GM18873 (cell line): ENCODE data around the gene LRIG1.

Experiments
- ATAC-seq: cut with Tn5 transposase; IDR thresholded peaks from one replicate; pipeline ENCODE4 v1.9.1; 2021; ENCODE audit warnings: mild to moderate bottlenecking, moderate library complexity, moderate number of reproducible peaks; ENCODE audit not compliant: unreplicated experiment, low FRiP score

Gene LRIG1

DNA sequence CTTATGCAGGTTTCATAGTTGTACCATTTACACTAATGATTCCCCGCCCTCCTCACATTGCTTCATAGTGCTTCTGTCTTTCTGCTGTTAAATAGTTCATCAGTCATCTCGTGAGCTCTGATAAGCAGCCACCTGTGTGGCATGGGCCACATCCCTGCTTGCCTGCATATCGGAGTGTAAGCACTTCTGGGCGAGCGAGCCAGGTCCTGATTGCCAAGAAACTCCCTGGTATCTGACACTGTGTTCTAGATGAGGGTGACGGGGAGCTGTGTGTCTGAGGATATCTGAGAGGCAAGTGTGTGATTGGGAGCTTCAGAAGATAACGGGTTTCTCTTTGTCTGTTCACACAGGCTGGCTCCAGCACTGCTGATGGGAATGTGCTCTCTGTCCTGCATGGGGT, 130.6 kb downstream of the LRIG1 start:
- ATAC-seq: no peak

DNA sequence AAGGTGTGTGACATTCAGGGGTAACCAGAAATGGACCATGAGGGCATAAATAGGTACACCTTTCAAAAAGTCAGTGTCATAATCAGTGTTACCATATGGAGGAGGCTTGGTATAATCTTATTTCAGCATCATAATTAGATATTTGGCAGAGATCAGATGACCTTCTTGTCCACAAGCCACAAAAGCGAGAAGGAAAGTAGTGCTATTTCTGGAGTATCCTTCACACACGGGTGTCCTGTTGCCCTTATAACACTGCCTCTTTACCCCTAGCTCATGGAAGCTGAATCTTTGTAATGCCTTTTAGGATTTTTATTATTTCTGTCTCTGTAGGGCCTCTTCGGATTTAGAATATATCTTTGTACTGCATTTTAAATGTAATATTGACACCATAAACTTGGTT, 132.8 kb downstream of the LRIG1 start:
- ATAC-seq: no peak

DNA sequence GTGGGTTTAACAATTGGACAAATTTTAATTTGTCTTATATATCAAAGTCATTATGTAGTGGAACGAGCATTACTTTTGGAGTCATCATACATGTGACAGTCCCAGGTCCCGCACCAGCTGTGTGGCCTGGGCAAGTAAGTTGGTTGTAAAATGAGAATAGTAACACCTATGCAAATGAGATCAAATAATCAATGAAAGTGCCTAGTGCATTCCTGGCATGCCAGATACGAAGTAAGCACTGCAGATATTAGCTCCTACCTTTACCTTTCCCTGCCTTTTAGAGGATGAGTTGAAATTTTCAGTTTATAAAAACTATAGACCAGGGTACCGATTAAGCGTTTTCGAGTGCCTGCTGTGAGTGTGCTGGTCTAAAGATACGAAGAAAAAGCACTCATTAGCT, 134.1 kb downstream of the LRIG1 start:
- no peak for ATAC-seq

DNA sequence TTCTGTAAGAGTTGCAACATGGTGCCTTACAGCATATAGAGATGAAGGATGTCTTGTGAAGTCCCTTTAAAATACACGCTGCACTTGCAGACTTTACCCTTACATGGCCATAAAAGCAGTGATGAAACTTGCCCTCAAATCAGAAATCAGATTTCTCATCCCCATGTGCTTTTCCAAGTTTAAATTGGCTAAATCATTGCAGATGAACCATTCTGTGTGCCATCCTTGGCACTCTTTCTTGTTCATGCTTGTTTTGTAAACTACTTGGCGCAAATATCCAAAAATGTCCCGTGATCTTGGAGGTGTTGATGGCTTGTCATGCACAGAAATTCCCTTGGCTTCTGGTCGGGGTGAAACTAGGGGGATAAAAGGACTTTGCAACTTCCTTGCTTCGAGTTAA, 135.7 kb downstream of the LRIG1 start:
- ATAC-seq: no peak

DNA sequence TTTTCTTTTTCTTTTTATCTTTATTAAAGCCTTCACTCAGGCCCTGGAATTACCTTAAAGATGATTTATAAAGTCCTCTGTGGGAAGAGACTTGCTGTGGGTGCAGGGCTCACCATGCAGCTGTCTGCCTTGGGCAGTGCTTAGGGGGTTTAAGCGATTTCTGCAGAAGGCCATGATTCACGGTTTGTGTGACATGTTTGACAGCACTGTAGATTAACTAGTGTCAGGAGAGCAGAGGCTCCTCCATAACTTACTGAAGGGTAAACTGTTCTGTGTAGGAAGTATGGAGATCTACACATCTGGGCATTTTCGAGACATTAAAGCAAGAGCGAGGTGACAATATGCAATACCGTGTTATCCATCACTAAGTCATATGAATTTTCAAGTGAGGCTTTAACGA, 137.7 kb downstream of the LRIG1 start:
- no peak for ATAC-seq

DNA sequence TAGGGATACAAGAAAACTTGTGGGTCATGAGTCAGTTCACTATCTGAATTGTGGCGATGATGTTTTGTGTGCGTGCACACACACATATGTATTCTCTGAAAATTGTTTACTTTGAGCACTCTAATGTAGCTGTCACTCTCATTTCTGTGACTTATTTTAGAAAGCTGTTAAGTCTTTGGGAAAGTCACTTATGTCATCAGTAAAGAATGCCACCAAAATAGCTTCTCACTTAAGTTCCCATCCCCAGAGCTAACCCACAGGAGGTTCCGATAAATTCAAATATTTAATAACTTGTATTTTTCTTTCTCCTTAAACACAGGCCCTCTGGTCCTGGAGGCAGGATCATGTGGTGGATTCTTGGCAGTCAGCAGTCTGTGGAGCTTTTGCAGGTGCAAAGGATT, 138.3 kb downstream of the LRIG1 start:
- no peak for ATAC-seq

DNA sequence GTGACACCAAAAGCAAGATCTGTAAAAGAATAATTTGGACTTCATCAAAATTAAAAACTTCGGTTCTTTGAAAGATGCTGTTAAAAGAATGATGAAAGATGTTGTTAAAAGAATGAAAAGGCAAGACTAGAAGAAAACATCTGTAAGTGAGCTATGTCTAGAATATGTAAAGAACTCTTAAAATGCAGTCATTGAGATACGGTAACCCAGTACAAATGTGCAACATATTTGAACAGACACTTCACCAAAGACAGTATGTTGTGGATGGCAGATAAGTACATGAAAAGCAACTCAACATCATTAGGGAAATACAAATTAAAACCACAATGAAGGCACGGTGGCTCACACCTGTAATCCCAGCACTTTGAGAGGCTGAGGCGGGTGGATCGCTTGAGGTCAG, 139.5 kb downstream of the LRIG1 start:
- no peak for ATAC-seq

DNA sequence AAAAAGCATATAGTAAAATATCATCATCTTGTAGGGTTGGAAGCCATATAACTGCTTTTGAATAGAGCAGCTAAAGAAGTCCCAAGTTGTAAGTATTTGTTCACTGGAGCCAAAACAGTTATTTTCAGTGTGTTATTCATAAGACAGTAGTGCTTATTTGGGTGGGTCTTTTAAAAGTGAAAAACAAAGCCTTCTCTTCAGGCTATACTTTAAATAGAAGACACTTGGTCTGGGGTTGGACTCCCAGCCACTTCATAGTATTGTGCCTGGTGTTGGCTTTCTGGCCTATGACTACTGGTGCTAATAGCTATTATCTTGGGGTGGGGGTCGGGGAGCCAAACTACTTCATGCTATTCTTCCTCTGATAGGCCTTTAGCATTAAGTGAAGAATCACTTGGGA, 144.8 kb downstream of the LRIG1 start:
- no peak for ATAC-seq

DNA sequence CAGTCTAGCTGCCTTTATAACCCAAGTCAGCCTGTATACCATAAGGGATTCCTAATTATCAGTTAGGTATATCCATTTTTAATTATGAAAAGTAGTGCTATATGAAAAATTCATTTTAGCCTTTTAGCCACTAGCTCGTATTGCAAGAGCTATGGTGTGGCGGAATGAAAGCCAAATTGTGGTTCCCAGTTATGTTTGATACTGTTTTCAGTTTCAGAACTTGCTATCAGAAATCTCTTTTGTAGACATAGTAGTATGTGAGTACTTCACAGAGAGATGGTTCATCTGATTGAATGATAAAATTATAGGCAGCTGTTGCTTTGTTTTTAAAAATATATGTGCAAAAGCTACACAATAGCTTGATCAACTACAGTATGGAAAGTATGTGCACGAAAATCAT, 145.4 kb downstream of the LRIG1 start:
- ATAC-seq: no peak

DNA sequence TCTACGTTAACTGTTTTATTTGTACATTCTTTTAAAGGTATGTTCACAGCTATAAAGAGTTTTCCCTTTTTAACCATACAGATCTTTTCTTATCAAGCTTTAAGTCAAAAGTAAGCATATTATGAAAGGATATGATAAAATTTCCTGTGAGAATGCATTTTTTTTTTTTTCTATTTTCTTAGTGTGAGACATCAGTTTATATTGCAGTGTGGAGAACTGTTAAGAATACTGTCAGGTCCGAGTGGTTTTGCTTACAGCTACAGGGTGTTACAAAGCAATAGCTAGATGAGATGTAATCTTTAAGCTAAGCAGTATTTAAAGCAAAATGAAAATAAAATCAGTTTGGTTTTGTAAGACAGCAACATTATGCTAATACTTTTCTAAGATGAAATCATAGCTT, 146.8 kb downstream of the LRIG1 start:
- ATAC-seq: no peak

DNA sequence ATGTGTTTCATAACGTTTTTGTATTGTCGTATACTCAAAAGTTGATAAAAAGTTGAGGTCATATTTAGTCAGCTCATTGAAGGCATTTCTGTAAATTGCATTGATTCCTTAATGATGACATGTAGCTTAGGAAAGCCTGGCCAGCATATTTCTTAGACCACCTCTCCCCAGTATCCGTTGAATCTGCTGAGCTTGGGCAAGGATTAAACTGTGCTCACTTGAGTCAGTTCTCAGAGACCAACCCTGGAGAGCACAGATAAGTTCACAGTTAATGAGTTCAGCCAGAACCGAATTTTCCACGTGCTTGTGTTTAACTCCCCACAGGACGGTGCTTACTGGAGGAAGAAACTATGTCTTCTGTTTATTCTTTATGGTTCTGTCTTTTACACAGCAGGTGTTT, 147.3 kb downstream of the LRIG1 start:
- ATAC-seq: no peak

DNA sequence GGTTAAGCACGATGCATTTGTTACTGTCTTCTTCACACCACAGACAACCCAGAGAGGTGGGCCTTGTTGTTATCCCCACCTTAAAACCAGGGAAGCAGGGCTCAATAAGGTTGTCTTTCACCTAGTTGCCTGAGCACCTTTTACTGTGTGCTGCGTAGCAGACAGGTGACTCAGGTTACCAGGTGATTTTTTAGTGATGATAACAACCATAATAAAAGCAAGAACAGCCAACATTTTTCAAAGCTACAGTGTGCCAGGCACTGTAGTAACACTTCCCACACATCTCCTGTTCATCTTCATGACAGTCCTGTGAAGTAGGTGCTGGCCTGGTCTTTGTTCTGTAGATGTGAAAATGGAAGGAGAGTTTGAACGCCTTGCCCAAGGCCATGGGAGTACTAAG, 147.8 kb downstream of the LRIG1 start:
- ATAC-seq: no peak

DNA sequence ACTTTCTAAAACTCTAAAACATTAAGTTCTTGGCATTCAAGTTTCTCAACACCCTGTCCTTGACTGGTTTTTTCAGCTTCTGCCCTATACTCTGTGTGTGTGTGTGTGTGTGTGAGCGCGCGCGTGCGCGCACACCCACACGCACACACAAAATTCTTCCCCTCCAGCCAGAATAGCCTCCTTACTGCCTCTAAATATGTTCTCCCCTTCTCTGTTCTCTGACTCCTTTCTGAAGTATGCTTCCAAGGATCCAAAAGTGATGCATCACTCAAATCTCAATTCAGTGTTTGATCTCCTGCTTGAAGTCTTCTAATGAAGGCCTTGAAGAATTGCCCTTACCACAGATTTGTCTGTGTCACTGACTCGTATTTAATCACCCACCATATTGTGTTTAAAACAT, 150.2 kb downstream of the LRIG1 start:
- ATAC-seq: no peak

DNA sequence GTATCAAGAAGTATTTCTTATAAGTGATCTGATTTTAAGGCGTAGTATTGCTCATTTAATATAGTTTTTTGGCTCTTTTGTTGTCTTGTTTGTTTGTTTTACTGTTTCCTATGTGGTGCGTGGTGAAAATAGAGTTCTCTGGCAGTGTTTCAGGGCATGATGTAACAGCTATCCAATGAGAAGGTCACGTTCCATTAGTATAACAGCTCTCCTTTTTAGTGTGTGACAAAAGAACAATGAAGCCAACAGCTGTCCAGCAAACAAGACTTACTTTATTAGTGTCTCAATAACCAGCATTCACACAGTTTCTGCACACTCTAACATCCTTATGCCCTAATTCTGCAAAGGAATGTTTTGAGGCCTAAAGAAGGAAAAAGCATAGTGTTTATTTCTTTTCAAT, 152.1 kb downstream of the LRIG1 start:
- no peak for ATAC-seq

DNA sequence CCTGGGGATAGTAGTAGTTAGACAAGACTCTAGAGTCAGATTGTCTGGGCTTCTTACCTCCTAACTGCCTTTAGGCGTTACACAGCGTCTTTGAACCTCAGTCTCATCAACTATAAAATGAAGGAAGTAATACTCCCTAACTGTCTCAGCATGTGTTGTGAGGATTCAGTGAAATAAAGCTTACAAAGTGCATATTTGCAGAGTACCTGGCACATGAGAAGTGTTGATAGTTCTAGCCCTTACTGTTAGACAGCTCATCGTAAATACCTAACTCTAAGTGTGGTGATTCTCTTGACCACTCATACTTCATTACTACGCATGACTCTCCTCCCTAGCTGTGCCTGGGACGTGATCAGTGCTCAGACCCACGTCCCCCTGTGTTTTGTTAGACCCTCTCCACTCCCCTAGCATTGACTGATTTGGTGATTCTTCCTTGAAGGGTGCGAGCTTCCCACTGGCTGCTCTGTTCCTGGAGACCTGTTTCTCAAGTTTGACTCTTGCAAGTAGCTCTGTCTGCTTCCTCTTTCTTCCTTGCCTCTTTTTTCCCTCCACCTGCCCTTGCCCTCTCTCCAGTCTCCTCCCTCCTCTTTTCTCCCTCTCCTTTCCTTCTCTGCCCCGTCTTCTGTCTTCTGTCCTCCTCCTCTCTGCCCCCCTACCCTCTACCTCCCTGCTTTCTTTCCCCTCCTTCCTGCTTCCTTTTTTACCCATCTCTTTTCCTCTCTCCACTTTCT, 155.8 kb downstream of the LRIG1 start:
- no peak for ATAC-seq

DNA sequence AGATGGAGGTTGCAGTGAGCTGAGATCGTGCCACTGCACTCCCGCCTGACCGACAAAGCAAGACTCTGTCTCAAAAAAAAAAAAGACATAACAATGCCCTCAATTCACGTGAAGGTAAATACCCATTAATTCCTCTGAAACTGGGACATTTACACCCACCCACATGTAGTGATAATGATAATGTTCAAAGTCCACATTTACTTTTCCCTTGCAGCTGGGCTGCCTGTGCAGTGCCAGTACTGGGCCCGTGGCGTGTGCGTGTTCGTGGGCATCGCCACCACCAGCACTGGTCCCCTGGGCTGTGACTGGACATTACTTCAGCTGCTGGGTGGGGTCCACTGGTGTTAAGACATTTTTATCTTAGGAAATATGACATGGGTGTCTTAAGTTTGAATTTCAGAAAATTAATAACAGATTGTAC, 156.4 kb downstream of the LRIG1 start:
- ATAC-seq: no peak

DNA sequence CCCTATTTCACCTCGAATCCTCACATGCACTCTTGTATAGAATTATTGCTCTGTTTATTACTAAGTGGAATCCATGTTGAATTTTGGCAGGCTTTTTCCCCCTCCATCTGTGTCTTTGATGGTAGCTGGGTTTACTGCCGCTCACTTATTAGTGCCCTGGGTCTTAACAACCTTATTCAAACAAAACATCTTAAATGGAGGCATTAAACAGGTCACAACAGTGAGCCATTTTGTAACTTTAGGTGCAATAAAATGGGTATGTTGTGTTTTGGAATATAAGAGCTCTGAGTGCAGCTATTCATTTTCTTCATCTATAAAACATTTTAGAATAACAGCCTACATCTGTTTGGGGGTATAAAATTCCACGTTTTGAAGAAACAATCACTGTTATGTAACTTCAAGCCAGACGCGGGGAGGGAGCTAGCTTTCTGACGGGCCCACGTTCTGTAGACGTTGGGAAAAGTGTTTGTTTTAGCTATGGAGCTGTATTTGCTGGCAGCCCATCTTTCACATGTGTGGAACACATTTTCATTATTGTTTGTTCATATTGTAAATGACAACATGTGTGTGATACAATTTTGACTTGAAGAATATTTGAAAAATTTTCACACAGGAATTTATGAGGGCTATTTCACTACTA, 158.0 kb downstream of the LRIG1 start:
- no peak for ATAC-seq

DNA sequence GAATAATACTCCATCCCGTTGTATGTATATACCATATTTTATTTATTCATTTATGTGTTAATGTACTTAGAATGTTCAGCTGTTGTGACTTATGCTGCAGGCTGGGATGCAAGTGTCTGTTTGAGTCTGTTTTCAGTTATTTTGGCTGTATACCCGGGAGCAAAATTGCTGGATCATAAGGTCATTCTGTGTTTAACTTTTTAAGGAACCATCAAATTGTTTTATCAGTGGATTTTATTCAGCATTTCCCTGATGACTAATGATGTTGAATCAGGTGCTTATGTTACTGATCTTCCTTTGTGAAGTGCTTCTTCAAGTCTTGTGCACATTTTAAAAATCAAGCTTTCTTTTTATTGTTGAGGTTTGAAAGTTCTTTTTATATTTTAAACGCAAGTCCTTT, 161.9 kb downstream of the LRIG1 start:
- no peak for ATAC-seq

DNA sequence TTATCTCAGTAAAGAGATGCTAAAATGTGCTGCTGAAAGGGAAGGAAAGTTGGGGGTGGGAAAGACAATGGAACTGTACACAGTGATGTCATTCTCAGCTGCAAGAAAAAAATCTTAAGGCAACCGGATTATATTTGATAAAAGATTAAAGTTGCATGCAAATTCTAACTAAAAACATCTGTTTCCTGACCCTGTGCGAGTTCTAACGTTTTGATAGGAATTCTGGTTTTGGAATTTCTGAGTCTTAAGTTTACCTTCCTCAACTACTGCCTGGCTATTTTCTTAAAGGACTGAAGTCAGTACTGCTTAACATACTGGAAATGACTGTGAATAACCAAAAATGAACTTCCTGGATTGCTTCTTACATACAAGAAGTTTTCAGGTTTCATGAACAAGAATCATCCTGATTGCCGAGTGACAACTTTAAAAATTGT, 164.5 kb downstream of the LRIG1 start:
- ATAC-seq: no peak

DNA sequence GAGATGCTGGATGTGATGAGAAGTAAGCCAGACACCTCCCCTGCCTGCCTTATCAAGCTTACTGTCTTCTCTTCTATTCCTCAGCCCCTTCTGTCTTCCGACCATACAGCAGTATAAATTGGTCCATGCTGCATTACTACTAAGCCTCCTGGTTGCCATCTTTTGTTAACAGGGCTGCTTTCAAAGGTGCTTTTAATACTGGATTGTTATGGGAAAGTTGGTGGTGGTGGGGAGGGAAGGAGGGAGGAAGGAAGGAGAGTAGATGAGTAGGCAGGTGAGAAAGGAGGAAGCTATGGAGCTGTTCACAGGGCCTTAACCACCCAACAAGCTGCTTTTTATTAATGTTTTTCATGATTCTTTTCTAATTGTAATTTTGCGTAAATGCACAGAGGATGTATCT, 165.2 kb downstream of the LRIG1 start:
- no peak for ATAC-seq
